AG09309 (cell line): ENCODE measurements around the gene ZNF283.
"Not testable (repeated sequence)": the region's sequence is repeated elsewhere in the genome, so short reads cannot be mapped to it uniquely, and the experiment has no call there.

Source experiments
- DNase-seq: peaks from one replicate; pipeline ENCODE4 v3.0.0-alpha.2; 2010; ENCODE audit warnings: low read depth
- H3K4me3 ChIP-seq: 2 replicates; pipeline ENCODE4 v1.5.1; 2011; ENCODE audit warnings: mild to moderate bottlenecking, low read depth, low read length, moderate library complexity; ENCODE audit not compliant: control insufficient read depth
- CTCF ChIP-seq: IDR thresholded peaks from 2 replicates; pipeline ENCODE4 v1.5.1; 2011; ENCODE audit warnings: mild to moderate bottlenecking, low read depth, low read length, inconsistent platforms; ENCODE audit not compliant: insufficient read depth, control insufficient read depth; ENCODE audit errors: missing control alignments

ZNF283 gene

GRCh38 chr19:43847884-43848283 is 20.8 kb downstream of the ZNF283 start:
- H3K4me3 ChIP-seq, result no peak overlapping the region
- no peak for DNase-seq
- TF ChIP-seq CTCF, result no peak

DNA sequence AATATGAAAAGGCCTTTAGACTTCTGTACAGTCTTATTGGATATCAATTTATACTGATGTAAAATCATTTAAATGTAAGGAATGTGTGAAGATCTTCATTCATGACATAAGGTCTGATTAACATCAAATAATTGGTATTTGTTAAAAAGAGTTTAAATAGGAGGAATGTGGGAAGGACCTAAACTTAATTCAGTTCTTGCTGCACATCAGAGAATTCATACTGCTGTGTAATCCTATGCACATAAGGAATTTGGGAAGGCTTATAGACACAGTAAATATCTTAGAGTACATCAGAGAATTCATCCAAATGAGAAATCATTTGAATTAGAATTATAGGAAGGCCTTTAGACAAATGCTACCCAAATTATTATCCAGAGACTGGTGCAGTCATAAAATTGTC is 21.7 kb downstream of the ZNF283 start:
- no peak overlapping the region for H3K4me3 ChIP-seq
- DNase-seq, result no peak

DNA sequence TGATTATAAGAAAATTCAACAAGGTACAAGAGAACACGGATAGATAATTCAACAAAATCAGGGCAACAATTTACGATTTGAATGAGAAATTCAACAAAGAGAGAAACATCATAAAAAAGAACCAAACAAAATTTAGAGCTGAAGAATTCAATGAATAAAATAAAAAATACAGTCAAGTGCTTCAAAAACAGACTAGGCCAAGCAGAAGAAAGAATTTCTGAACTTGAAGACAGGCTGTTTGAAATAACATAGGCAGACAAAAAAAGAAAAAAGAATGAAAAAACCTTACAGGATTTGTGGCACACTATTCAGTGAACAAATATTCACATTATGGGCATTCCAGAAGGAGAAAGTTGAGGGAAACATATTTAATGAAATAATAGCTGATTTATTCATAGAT is 31.1 kb downstream of the ZNF283 start:
- no peak for TF ChIP-seq CTCF
- H3K4me3 ChIP-seq, result no peak overlapping the region

More for the DNA sequence above, 21.7 kb downstream of the ZNF283 start:
- TF ChIP-seq CTCF, result no peak

GRCh38 chr19:43866923-43867322 is 39.8 kb downstream of the ZNF283 start:
- DNase-seq, H3K4me3 ChIP-seq: not testable (repeated sequence)

More for the DNA sequence above, 31.1 kb downstream of the ZNF283 start:
- DNase-seq, result no peak

GRCh38 chr19:43872547-43873336 is 45.6 kb downstream of the ZNF283 start:
- no peak overlapping the region for H3K4me3 ChIP-seq
- no peak for DNase-seq
- no peak for TF ChIP-seq CTCF

DNA sequence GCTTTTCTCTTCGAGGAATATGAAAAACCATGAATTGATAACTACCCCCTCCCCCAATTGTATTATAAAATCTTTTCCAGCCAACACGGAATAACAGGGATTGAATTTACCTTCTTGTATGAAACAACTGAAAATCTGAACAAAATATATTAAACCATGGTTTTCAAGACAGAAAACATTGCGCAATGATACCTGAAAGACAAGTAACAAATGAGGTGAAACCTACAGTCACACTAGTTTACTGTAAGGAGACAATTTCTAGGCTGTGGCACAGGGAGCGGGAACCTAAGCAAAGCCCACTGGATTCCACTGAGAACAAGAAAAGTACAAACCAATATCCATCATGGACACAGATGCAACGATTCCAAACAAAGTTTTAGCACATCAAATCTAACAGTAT is 53.4 kb downstream of the ZNF283 start:
- no peak for TF ChIP-seq CTCF
- no peak overlapping the region for H3K4me3 ChIP-seq
- DNase-seq, result no peak

DNA sequence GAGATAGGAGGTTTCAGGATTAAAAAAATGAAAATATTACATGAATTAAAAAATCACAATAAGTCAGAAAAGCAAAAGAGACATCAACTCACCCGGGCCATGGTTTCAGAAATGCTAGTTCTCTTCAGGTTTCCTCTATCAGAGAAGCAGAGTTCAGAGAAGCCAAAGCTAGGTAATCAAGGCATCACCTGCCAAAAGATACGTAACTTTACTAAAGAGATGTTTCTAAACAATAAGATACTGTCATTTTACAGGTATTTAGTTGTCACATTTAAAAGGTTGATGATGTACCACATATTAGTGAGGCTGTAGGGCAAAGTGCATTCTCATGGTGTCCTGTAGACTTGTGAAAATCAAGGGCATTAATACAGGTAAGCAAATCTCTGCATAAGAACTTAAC is 56.7 kb downstream of the ZNF283 start, which contains the start of gene ZNF404:
Gene ZNF404 (minus strand): TSS at position 101 of the 400 bp plus-strand sequence.
- no peak for DNase-seq
- no peak within 1 kb of the TSS for H3K4me3 ChIP-seq
- no peak for TF ChIP-seq CTCF
